Fibroblast of skin of abdomen (primary cell): ENCODE data around the gene MRPS15.

ENCODE experiments used
- DNase-seq: peaks from one replicate; pipeline ENCODE4 v3.0.0-alpha.2; 2013

The MRPS15 gene

DNA sequence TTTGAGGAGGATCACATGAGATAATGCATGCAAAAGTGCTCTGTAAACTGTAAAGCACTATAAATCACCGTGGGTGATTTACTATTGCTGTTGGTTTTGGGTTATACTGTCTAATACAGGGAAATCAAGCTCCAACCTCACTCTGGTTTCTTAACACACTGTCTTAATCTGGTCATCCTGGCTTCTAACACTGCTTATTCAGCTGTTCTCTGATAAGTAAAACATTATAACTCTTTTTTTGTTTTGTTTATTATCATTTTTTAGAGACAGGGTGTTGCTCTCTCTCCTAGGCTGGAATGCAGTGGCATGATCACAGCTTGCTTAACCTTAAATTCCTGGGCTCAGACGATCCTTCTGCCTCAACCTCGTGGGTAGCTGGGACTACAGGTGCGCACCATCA is 44.6 kb downstream of the MRPS15 start:
- DNase-seq: no peak

DNA sequence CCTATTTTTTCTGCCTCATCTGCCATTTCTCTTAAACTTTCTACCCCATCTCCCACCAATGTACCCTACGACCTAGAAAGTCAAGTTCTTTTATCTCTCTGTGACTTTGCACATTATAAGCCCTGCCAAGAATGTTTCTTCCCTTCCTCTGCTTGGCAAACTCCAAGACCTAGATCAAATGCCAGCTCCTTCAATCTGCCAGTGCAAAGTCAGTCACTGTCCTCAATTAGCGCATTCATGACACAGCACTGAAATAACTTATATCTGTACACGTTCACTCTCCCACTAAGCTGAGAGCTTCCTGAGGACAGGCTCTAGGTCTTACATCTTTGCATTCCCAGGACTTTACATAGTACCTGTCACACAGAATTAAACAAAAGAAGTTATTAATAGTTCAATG is 45.0 kb downstream of the MRPS15 start:
- no peak for DNase-seq

DNA sequence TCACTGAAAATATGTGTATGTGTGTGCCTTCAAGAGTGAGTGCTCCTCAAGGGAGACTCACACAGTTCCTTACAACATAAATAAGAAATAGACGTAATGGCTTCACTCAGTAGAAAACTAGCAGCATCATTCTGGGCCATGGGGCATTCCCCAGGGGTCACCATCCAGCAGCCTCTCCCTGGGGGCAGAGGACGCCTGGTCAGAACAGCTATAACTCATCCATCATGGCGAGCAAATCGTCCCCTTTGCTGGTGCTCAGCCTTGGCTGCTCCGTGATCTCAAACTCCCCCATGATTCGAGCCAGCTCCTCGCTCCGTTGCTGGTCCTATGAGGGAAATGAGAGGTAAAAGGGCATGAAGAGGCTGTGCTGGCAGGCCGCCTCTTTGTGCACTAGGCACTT is 46.3 kb downstream of the MRPS15 start:
- no peak for DNase-seq

DNA sequence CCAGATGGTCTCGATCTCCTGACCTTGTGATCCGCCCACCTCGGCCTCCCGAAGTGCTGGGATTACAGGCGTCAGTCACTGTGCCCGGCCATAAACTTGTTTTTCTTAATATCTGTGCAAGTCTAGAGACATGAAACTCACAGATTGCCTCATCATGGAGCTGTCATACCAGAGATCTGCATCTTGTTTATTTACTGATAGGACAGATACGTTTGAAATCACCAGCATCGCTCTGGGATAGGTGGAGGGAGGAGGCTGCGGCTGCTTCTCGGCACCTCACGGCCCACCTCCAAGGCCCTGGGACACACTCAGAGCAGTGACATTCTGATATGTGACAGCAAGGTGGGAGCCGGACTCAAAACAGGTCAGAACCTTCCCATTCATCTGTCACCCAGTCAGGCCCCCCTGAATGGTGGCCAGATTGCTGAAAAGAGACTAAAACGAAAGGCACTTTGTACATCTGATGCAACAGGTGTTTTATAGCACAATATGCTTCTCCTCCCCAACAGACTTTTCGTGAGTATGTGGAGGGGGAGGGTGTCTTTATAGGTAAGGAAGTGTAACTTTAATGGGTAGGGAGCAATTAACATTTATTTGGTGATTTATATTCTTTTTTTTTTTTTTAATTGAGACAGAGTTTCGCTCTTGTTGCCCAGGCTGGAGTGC is 48.4 kb downstream of the MRPS15 start:
- DNase-seq: no peak

DNA sequence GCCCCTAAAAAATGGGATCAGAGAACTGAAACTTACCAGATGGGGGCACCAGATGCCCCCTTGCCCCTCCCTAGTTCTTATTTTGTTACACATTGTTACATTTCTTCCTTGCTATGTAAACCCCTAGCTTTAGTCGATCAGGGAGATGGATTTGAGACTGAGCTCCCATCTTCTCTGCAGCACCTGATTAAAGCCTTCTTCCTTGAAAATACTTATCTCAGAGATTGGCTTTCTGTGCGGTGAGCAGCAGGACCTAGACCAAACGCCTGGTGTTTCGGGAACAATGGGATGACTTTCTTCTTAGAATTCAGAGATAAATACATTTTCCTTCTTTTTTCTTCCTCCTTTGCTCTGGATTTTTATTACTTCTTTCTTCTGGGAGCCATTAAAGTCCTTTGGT is 49.8 kb downstream of the MRPS15 start:
- no peak for DNase-seq

DNA sequence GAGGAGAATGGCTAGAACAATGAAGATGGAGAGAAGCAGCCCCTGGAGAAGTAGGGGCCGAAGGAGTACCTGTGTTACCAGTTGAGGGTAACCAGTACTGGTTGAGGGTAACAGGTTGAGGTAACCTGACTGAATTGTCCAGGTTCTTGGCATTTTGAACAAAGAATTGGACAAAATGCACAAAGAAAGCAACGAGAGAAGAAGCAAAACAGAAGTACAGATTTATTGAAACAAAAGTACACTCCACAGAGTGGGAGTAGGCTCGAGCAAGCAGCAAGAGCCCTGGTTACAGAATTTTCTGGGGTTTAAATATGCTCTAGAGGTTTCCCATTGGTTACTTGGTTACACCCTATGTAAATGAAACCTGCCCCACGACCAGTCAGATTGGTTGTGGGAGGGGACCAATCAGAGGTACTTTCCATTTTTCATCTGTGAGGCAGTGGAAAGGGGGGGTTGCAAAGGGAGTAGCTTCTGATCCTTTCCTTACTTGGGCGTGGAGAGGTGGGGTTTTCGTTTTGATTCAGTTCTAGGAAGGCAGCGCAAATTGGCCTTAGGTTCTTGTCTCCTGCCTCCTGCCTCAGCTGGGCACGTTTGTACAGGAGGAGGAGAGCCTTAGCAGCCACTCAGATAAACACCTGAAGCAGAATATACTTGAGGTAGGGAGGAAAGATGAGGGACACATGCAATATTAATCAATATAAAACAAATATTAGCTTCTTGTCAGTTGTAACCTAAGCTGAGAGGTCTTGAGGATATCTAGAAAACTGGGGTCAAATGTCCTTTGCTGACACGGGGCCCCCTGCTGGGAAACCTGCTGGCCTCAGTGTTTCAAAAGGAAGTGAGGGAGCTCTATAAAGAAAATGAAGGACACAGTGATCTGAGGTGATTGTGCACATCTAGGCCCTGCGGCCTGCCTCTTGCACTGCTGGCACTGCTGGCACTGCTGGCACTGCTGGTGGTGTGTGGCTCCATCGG is 52.2 kb downstream of the MRPS15 start:
- DNase-seq: peak; percentile 31

DNA sequence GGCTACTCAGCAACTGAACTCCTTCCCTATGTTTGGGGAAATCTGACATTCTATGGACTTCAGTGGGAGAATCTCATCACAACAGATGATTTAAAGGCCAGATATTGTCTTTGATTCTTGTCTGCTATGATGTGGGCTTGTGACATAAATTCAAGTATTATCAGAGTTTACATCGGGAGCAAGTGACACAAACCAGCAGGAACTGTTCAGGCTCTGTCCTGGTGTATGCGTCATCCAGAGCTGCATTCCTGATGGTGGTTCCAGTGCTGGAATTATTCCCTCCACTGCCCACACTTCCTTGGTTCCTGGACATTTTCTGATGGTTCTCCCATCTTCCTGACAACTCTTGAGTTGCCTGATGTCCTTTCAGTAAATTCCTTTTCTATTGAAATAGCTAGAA is 55.7 kb downstream of the MRPS15 start:
- DNase-seq: peak; percentile 57

DNA sequence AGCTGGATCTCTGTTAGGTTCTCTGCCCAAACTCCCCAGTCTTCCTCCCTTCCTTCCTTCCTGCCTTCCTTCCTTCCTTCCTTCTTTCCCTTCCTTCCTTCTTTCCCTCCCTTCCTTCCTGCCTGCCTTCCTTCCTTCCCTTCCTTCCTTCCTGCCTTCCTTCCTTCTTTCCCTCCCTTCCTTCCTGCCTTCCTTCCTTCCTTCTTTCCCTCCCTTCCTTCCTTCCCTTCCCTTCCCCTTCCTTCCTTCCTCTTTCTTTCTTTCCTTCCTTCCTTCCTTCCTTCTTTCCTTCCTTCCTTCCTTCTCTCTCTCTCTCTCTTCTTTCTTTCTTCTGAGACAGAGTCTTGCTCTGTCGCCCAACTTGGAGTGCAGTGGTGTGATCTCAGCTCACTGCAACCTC is 57.7 kb downstream of the MRPS15 start:
- DNase-seq: no peak
